Transverse colon (tissue), 4 donors: ENCODE measurements around the gene ROR1. TPM values are rescaled to one million over a fixed set of nuclear protein-coding genes. Genes with fewer than 3 reads are reported as not detected.

ENCODE experiments used
- DNase-seq: peaks from one replicate; pipeline ENCODE4 v3.0.0-alpha.2; 2019
- H3K27ac ChIP-seq, 4 donors: fragments of 200-600 bp; sonication (generic); 2 replicates each; pipeline ENCODE4 v1.5.1; 2016 to 2018; ENCODE audit warnings: inconsistent platforms in 4 of 4
- H3K27me3 ChIP-seq: fragments of 200-600 bp; sonication (generic); 2 replicates; pipeline ENCODE4 v1.5.1; 2017; ENCODE audit warnings: inconsistent platforms
- H3K36me3 ChIP-seq, 4 donors: fragments of 200-600 bp; sonication (generic); 2 replicates each; pipeline ENCODE4 v1.5.1; 2017 to 2019; ENCODE audit warnings: inconsistent platforms in 4 of 4
- H3K4me1 ChIP-seq, 4 donors: fragments of 200-600 bp; sonication (generic); 2 replicates each; pipeline ENCODE4 v1.5.1; 2017 to 2020; ENCODE audit warnings: inconsistent platforms in 4 of 4
- H3K4me3 ChIP-seq, 4 donors: fragments of 200-600 bp; sonication (generic); 1 replicate in 1 of 4; 2 replicates in 3 of 4; pipeline versions ENCODE4 v1.5.1 to v1.6.1; 2017 to 2019; ENCODE audit warnings: inconsistent platforms in 4 of 4
- H3K9me3 ChIP-seq, 2 donors: fragments of 200-600 bp; sonication (generic); 2 replicates each; pipeline ENCODE4 v1.5.1; 2017 to 2019; ENCODE audit warnings: inconsistent platforms in 2 of 2
- CTCF ChIP-seq, 5 experiments: fragments of 200-600 bp in 3 of 5; fragments of 450-650 bp in 2 of 5; sonication (generic) in 3 of 5; IDR thresholded peaks; 1 replicate in 2 of 5; 2 replicates in 3 of 5; pipeline ENCODE4 v1.5.1; 2016 to 2017; ENCODE audit warnings: antibody characterized with exemption in 5 of 5, inconsistent platforms in 3 of 5, mild to moderate bottlenecking in 2 of 5, moderate library complexity in 1 of 5
- EP300 ChIP-seq: sonication (generic); formaldehyde crosslinking; IDR thresholded peaks from one replicate; pipeline ENCODE4 v1.6.1; 2017; ENCODE audit warnings: antibody characterized with exemption, low read depth
- POLR2A ChIP-seq: fragments of 450-650 bp; IDR thresholded peaks from one replicate; pipeline ENCODE4 v1.6.1; 2016; ENCODE audit warnings: antibody characterized with exemption, mild to moderate bottlenecking, moderate library complexity
- POLR2AphosphoS5 ChIP-seq, 3 donors: sonication (generic); formaldehyde crosslinking; IDR thresholded peaks; one replicate each; pipeline ENCODE4 v1.6.1; 2016; ENCODE audit warnings: antibody characterized with exemption in 3 of 3
- WGBS, 2 donors: methylation state at CpG; one replicate each; pipeline ENCODE4 v1.1.5; 2018; ENCODE audit warnings: low coverage in 1 of 2; 5-methylcytosine and 5-hydroxymethylcytosine counted together
- in situ Hi-C, 4 donors: fragments of 200-750 bp; cut with MboI; loops; one replicate each; pipeline versions ENCODE4 v1.15.0 to v1.15.1; 2017; ENCODE audit warnings: low sequenced_read_pairs in 3 of 4, low pct_ligation_motif_present in 1 of 4, low pct_unique_long_range_greater_than_20kb in 1 of 4
- intact Hi-C: fragments of 100-400 bp; cut with DNase I; formaldehyde crosslinking; loops from one replicate; pipeline ENCODE4 v1.15.1; 2023; ENCODE audit warnings: low total_unique reads
- total RNA-seq, 4 donors: library from RNA; depleted of rRNA; stranded (reverse); fragments of >200 nt; gene quantifications; one replicate each; pipeline ENCODE4 v1.1.0, GENCODE V29; 2016

The ROR1 gene
- total RNA-seq, 4 donors from 2014 or later = 3.0 to 6.7 (median 4.6) TPM

- 90% methylated on average over 2 of the region's 2 CpGs; no CpG with 5 or more reads in 1 of the 2 donors for WGBS, 2 donors
These were observed 281.5 kb downstream of the ROR1 start for GRCh38 chr1:64055310-64055709.

GRCh38 chr1:64059556-64059955 is 285.7 kb downstream of the ROR1 start:
- H3K36me3 ChIP-seq = no peaks in the 10 kb centered on the region
- peaks cover 0 to 9% of the 10 kb centered on the region in 2 donors for H3K9me3 ChIP-seq
- no peak overlapping the region for H3K4me3 ChIP-seq
- H3K27me3 ChIP-seq = no peaks in the 10 kb centered on the region
- no peak overlapping the region for H3K27ac ChIP-seq
- no peak for TF ChIP-seq EP300
- no peak for TF ChIP-seq CTCF (IDR thresholded peaks at IDR 0.05)
- TF ChIP-seq POLR2A = no peak
- no peak for TF ChIP-seq POLR2AphosphoS5 (IDR thresholded peaks at IDR 0.05)
- intact Hi-C loops (no loop called here), in situ Hi-C loops (no loop called here)
- H3K4me1 ChIP-seq = no peaks in the 10 kb centered on the region
- DNase-seq = no peak
- 90 to 94% methylated on average over 3 to 4 of the region's 4 CpGs for WGBS, 2 donors

More at GRCh38 chr1:64055310-64055709, 281.5 kb downstream of the ROR1 start:
- H3K9me3 ChIP-seq = peaks cover 0 to 9% of the 10 kb centered on the region in 2 donors
- no peak overlapping the region for H3K27ac ChIP-seq
- intact Hi-C loops (no loop called here), in situ Hi-C loops (no loop called here)
- H3K4me1 ChIP-seq = no peaks in the 10 kb centered on the region
- no peaks in the 10 kb centered on the region for H3K27me3 ChIP-seq
- TF ChIP-seq POLR2AphosphoS5 (IDR thresholded peaks at IDR 0.05) (no peak), POLR2A (no peak), EP300 (no peak), CTCF (IDR thresholded peaks at IDR 0.05) (no peak)
- no peak for DNase-seq
- no peaks in the 10 kb centered on the region for H3K36me3 ChIP-seq
- H3K4me3 ChIP-seq = no peak overlapping the region

- no peaks in the 10 kb centered on the region for H3K4me1 ChIP-seq
- H3K36me3 ChIP-seq = no peaks in the 10 kb centered on the region
- H3K27me3 ChIP-seq = no peaks in the 10 kb centered on the region
- in situ Hi-C loops (no loop called here), intact Hi-C loops (no loop called here)
- WGBS, 2 donors = 86 to 100% methylated on average over 1 to 2 of the region's 2 CpGs
- peaks cover 0 to 9% of the 10 kb centered on the region in 2 donors for H3K9me3 ChIP-seq
- no peak for DNase-seq
- no peak for TF ChIP-seq EP300
- no peak overlapping the region for H3K4me3 ChIP-seq
- H3K27ac ChIP-seq = no peak overlapping the region
These were observed 286.9 kb downstream of the ROR1 start for GRCh38 chr1:64060611-64061302.

- Histone ChIP-seq H3K27me3 (no peaks in the 10 kb centered on the region), H3K4me1 (no peaks in the 10 kb centered on the region), H3K4me3 (no peak overlapping the region), H3K36me3 (no peaks in the 10 kb centered on the region), H3K9me3 (peaks cover 0 to 9% of the 10 kb centered on the region in 2 donors), H3K27ac (no peak overlapping the region)
- TF ChIP-seq POLR2AphosphoS5 (IDR thresholded peaks at IDR 0.05) (no peak), POLR2A (no peak), EP300 (no peak), CTCF (IDR thresholded peaks at IDR 0.05) (no peak)
- in situ Hi-C loops (no loop called here), intact Hi-C loops (no loop called here)
- WGBS, 2 donors = 94 to 100% methylated on average over 2 of the region's 2 CpGs
- no peak for DNase-seq
These were observed 287.8 kb downstream of the ROR1 start for GRCh38 chr1:64061430-64062104.
